Measurements from ENCODE around the gene DTNBP1. TPM values are rescaled to one million over a fixed set of nuclear protein-coding genes. Genes with fewer than 3 reads are reported as not detected.

DTNBP1 gene
- total and polyA plus RNA-seq, 12 donors, result 4.2 to 17.1 (median 9.0) TPM

DNA sequence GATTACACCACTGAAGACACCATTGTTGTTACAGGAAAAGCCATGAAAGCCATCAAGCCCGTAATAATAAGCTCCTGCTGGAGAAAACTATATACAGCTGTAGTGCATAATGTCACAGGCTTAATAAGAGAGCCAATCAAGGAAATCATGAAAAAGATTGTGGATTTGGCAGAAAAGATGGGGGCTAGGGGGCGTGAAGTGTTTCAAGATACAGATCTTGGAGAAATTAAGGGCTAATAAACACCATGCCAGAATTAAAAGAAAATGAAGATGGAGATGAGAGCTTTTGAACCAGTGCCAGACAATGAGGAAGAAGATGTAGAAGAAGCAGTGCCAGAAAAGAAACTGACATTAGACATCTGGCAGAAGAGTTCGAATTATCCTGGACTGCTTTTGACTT lies 43.2 kb upstream of the DTNBP1 start:
- H3K4me3 ChIP-seq, result no peak overlapping the region
- H3K9me3 ChIP-seq (replicated peaks in 1 of 3), result no peaks in the 10 kb centered on the region

DNA sequence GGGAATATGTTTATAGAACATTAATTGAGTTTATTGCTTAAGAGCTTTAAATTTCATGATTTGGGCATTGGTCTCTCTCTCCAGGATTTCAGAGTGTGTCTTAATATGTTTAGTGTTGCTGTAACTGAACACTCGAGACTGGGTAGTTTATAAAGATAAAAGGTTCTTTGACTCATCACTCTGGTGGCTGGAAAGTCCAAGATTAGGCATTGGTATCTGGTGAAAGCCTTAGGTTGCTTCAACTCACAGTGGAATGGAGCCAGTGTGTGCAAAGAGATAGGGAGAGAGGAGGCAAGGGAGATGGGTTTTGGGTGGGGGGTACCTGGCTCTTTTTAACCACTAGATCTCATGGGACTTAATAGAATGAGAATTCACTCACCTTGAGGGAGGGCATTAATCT lies 35.6 kb upstream of the DTNBP1 start:
- DNase-seq, result no peak
- Histone ChIP-seq H3K36me3 (replicated peaks in 1 of 2) (no peaks in the 10 kb centered on the region), H3K9me3 (replicated peaks in 1 of 3) (no peaks in the 10 kb centered on the region), H3K27ac (no peak overlapping the region), H3K4me1 (replicated peaks in 1 of 2) (no peaks in the 10 kb centered on the region), H3K4me3 (no peak overlapping the region), H3K27me3 (no peaks in the 10 kb centered on the region)
- no peak for TF ChIP-seq POLR2A (IDR thresholded peaks at IDR 0.05)
- TF ChIP-seq, protein P1, sequence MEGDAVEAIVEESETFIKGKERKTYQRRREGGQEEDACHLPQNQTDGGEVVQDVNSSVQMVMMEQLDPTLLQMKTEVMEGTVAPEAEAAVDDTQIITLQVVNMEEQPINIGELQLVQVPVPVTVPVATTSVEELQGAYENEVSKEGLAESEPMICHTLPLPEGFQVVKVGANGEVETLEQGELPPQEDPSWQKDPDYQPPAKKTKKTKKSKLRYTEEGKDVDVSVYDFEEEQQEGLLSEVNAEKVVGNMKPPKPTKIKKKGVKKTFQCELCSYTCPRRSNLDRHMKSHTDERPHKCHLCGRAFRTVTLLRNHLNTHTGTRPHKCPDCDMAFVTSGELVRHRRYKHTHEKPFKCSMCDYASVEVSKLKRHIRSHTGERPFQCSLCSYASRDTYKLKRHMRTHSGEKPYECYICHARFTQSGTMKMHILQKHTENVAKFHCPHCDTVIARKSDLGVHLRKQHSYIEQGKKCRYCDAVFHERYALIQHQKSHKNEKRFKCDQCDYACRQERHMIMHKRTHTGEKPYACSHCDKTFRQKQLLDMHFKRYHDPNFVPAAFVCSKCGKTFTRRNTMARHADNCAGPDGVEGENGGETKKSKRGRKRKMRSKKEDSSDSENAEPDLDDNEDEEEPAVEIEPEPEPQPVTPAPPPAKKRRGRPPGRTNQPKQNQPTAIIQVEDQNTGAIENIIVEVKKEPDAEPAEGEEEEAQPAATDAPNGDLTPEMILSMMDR (IDR thresholded peaks at IDR 0.05), result no peak
- 57 to 62% (median 60%) methylated on average over 1 of the region's 1 CpG for WGBS, 4 donors
- intact Hi-C loops (cut with DNase I), result no loop called here

More for the DNA sequence above, 43.2 kb upstream of the DTNBP1 start:
- Histone ChIP-seq H3K27ac (no peak overlapping the region), H3K4me1 (replicated peaks in 1 of 2) (no peaks in the 10 kb centered on the region), H3K36me3 (replicated peaks in 1 of 2) (no peaks in the 10 kb centered on the region), H3K27me3 (no peaks in the 10 kb centered on the region)
- DNase-seq, result no peak
- 47 to 54% (median 52%) methylated on average over 3 of the region's 3 CpGs for WGBS, 4 donors
- TF ChIP-seq, protein P1 (IDR thresholded peaks at IDR 0.05), result no peak
- no peak for TF ChIP-seq POLR2A (IDR thresholded peaks at IDR 0.05)
- intact Hi-C loops (cut with DNase I), result no loop called here

DNA sequence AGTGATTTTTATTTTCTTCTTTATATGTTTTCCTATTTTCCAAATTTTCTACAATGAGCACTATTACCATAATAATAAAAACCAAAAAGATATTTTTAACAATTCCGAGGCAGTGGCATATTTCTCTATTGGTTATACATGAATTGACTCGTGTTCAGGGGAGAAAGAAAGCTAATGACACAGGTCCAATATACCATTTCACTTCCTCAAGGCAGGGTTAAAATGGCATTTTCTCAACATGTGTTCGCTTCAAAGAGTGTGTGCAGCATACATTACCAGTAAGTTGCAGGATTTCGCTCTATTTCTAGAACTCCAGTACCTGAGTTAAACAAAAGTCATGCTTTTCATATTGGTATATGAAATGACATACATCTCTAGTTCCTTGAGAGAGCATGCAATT lies 35.1 kb upstream of the DTNBP1 start:
- WGBS, 4 donors, result 88 to 94% (median 90%) methylated on average over 4 of the region's 4 CpGs
- intact Hi-C loops (cut with DNase I), result no loop called here
- no peak overlapping the region for H3K27ac ChIP-seq
- H3K4me1 ChIP-seq (replicated peaks in 1 of 2), result no peaks in the 10 kb centered on the region
- H3K9me3 ChIP-seq (replicated peaks in 1 of 3), result no peaks in the 10 kb centered on the region
- no peaks in the 10 kb centered on the region for H3K36me3 ChIP-seq (replicated peaks in 1 of 2)
- TF ChIP-seq POLR2A (IDR thresholded peaks at IDR 0.05), result no peak
- TF ChIP-seq, protein P1 (IDR thresholded peaks at IDR 0.05), result no peak
- no peak overlapping the region for H3K4me3 ChIP-seq
- no peaks in the 10 kb centered on the region for H3K27me3 ChIP-seq
- no peak for DNase-seq

DNA sequence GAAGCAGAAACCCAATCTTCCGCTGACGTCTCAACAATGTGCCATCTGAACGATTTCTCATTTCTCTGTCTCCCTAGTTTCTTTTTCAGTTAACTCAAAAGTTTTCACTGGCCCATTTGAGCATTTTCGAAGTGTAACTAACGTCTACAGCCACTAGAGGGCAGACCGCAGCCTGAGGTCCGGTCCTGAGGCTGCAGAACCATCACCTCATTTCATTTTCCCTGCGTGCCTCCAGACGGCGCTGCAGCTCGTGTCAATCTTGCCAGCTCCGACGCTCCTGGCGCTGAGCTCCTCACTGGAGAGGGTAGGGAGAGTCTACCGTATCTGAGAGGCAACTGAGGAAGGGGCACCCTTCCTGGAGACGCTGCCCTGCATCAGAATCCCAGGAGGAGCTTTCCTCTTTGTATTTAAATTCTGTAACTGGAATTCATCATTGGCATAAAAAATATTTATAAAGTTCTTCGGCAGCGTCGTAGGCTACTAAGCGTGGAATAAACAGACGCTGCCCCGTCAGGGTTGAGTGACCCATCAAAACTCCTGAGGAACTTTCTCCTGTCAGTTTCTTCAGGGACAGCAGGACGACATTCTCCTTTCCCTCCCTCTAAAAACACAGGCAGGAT lies 28.5 kb upstream of the DTNBP1 start:
- WGBS, 4 donors, result 14 to 29% (median 18%) methylated on average over 16 to 23 of the region's 23 CpGs
- Histone ChIP-seq H3K9me3 (replicated peaks in 1 of 3) (no peaks in the 10 kb centered on the region), H3K27me3 (no peaks in the 10 kb centered on the region), H3K27ac (no peak overlapping the region), H3K4me3 (peak overlapping the region in 2 of 4 donors; percentile 15 to 39), H3K4me1 (replicated peaks in 1 of 2) (peaks cover 0 to 7% of the 10 kb centered on the region in 2 donors), H3K36me3 (replicated peaks in 1 of 2) (no peaks in the 10 kb centered on the region)
- intact Hi-C loops (cut with DNase I), result loop anchor here in 1 of 2 donors (5.0 kb wide), 2 partner anchors 436 to 491 kb away; partner anchors contain the start of gene MYLIP
- peak; percentile 82 to 93 (median 87) for DNase-seq
- no peak for TF ChIP-seq POLR2A (IDR thresholded peaks at IDR 0.05)
- TF ChIP-seq, protein P1 (IDR thresholded peaks at IDR 0.05), result peak; percentile 99 to 100 (median 100)

All from adrenal gland (tissue), 12 donors.